ENCODE results near the gene TMEM151B. TPM values are rescaled to one million over a fixed set of nuclear protein-coding genes. Genes with fewer than 3 reads are reported as not detected.

Gene TMEM151B
- total and polyA plus RNA-seq, 2 donors (not counting 1 experiment from before 2014, with no cell fraction given) = 0.01 to 0.10 TPM

DNA sequence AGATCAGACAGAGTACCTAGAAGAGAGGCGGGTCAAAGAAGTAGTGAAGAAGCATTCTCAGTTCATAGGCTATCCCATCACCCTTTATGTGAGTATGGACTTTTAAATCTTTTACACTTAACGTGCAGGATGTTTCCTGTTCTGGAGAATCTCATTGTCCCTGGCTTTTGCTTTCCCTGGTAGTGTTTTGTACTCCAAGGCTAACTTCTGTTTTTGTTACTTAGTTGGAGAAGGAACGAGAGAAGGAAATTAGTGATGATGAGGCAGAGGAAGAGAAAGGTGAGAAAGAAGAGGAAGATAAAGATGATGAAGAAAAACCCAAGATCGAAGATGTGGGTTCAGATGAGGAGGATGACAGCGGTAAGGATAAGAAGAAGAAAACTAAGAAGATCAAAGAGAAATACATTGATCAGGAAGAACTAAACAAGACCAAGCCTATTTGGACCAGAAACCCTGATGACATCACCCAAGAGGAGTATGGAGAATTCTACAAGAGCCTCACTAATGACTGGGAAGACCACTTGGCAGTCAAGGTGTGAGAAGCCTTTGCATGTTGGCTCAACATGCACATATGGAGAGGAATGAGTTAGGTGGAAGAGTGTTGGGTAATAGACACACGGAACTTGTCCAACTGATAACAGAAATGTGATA is 20.1 kb upstream of the TMEM151B start:
- no peak overlapping the region for H3K27ac ChIP-seq (ENCODE audit: low read length in 2 of 2)
- H3K27me3 ChIP-seq (replicated peaks in 1 of 4; ENCODE audit: control extremely low read depth in 1 of 4, control insufficient read depth in 3 of 4, insufficient read depth in 4 of 4, low read length in 3 of 4) = no peaks in the 10 kb centered on the region
- Mint-ChIP-seq H3K27me3 (no peaks in the 10 kb centered on the region), H3K9me3 (ENCODE audit: insufficient read depth) (no peaks in the 10 kb centered on the region), H3K4me3 (peak overlapping the region; percentile 5), H3K27ac (peak overlapping the region; percentile 54), H3K4me1 (peaks cover 70% of the 10 kb centered on the region)
- CTCF ChIA-PET = interaction anchor here (1.4 kb wide), 1 partner anchor 29 kb away, joined by 3 read pairs; no protein-coding TSS in a partner anchor
- H3K4me3 ChIP-seq (ENCODE audit: control extremely low read depth in 1 of 5, extremely low read depth in 1 of 5, insufficient read depth in 1 of 5, low read depth in 2 of 5, low read length in 4 of 5) = no peak overlapping the region
- ATAC-seq (ENCODE audit: low read depth) = no peak
- DNase-seq = no peak
- intact Hi-C loops (cut with micrococcal nuclease) = no loop called here
- H3K36me3 ChIP-seq (replicated peaks in 1 of 2; ENCODE audit: control extremely low read depth in 1 of 2, control insufficient read depth in 1 of 2, extremely low read depth in 1 of 2, insufficient read depth in 2 of 2, low read length in 1 of 2) = peaks cover 9 to 72% of the 10 kb centered on the region in 2 experiments
- peaks cover 40% of the 10 kb centered on the region for H3K79me2 ChIP-seq (ENCODE audit: control insufficient read depth, insufficient read depth, low read length)
- H3K4me1 ChIP-seq (ENCODE audit: control insufficient read depth in 2 of 2, insufficient read depth in 2 of 2, low read length in 2 of 2) = peaks cover 12 to 45% of the 10 kb centered on the region in 2 donors
- H4K20me1 ChIP-seq (ENCODE audit: control insufficient read depth, insufficient read depth, low read length, poor library complexity, severe bottlenecking) = peaks cover 77% of the 10 kb centered on the region
- H3K9ac ChIP-seq (ENCODE audit: low read length) = no peak overlapping the region
- POLR2A ChIA-PET = interaction anchor here (1.5 kb wide), 1 partner anchor 14 kb away, joined by 5 read pairs; no protein-coding TSS in a partner anchor
- WGBS (ENCODE audit: insufficient coverage) = 90% methylated on average over 2 of the region's 6 CpGs
- no peaks in the 10 kb centered on the region for H3K9me3 ChIP-seq (ENCODE audit: control extremely low read depth in 1 of 3, control insufficient read depth in 2 of 3, insufficient read depth in 1 of 3, low read length in 2 of 3)
- no peak overlapping the region for H3K4me2 ChIP-seq (replicated peaks; ENCODE audit: low read depth, low read length, poor library complexity, severe bottlenecking)
- H2AFZ ChIP-seq (ENCODE audit: insufficient read depth, low read depth, low read length, poor library complexity, severe bottlenecking) = no peak overlapping the region
- TF ChIP-seq EZH2 (IDR thresholded peaks at IDR 0.05; ENCODE audit: borderline replicate concordance, insufficient read depth, low read depth, low read length, poor library complexity, severe bottlenecking) = no peak

DNA sequence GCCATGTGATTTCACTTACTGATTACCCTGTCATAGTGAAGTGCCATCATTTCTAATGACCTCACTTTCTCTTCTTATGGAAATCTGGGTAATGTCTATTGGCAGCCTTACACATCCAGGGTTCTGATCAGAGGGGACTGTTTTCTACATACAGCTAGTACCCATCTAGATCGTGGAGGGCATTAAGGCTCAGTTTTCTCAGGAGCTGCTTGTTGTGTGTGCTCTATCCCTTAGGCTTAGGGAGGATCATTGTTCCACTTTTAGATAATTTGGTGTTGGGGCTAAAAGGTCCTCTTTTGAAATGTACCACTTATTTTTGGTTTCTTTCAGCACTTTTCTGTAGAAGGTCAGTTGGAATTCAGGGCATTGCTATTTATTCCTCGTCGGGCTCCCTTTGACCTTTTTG is 19.5 kb upstream of the TMEM151B start:
- WGBS (ENCODE audit: insufficient coverage) = no CpG with 5 or more reads among the region's 3 CpGs
- H3K9ac ChIP-seq (ENCODE audit: low read length) = no peak overlapping the region
- H2AFZ ChIP-seq (ENCODE audit: insufficient read depth, low read depth, low read length, poor library complexity, severe bottlenecking) = no peak overlapping the region
- peaks cover 9 to 77% of the 10 kb centered on the region in 2 experiments for H3K36me3 ChIP-seq (replicated peaks in 1 of 2; ENCODE audit: control extremely low read depth in 1 of 2, control insufficient read depth in 1 of 2, extremely low read depth in 1 of 2, insufficient read depth in 2 of 2, low read length in 1 of 2)
- H3K4me1 ChIP-seq (ENCODE audit: control insufficient read depth in 2 of 2, insufficient read depth in 2 of 2, low read length in 2 of 2) = peaks cover 11 to 47% of the 10 kb centered on the region in 2 donors
- H3K27me3 ChIP-seq (replicated peaks in 1 of 4; ENCODE audit: control extremely low read depth in 1 of 4, control insufficient read depth in 3 of 4, insufficient read depth in 4 of 4, low read length in 3 of 4) = no peaks in the 10 kb centered on the region
- Mint-ChIP-seq H3K27me3 (no peaks in the 10 kb centered on the region), H3K27ac (peak overlapping the region; percentile 32), H3K4me3 (no peak overlapping the region), H3K9me3 (ENCODE audit: insufficient read depth) (no peaks in the 10 kb centered on the region), H3K4me1 (peaks cover 70% of the 10 kb centered on the region)
- intact Hi-C loops (cut with micrococcal nuclease) = no loop called here
- ChIA-PET POLR2A (interaction anchor here (1.5 to 2.2 kb wide), 2 partner anchors 12 to 13 kb away, joined by 5 to 10 read pairs; no protein-coding TSS in a partner anchor), CTCF (interaction anchor here (1.1 to 2.0 kb wide), 3 partner anchors 17 to 62 kb away, joined by 3 to 11 read pairs (median 3); partner anchors contain the start of gene AARS2)
- H3K4me3 ChIP-seq (ENCODE audit: control extremely low read depth in 1 of 5, extremely low read depth in 1 of 5, insufficient read depth in 1 of 5, low read depth in 2 of 5, low read length in 4 of 5) = no peak overlapping the region
- TF ChIP-seq EZH2 (IDR thresholded peaks at IDR 0.05; ENCODE audit: borderline replicate concordance, insufficient read depth, low read depth, low read length, poor library complexity, severe bottlenecking) = no peak
- TF ChIP-seq, protein P1, sequence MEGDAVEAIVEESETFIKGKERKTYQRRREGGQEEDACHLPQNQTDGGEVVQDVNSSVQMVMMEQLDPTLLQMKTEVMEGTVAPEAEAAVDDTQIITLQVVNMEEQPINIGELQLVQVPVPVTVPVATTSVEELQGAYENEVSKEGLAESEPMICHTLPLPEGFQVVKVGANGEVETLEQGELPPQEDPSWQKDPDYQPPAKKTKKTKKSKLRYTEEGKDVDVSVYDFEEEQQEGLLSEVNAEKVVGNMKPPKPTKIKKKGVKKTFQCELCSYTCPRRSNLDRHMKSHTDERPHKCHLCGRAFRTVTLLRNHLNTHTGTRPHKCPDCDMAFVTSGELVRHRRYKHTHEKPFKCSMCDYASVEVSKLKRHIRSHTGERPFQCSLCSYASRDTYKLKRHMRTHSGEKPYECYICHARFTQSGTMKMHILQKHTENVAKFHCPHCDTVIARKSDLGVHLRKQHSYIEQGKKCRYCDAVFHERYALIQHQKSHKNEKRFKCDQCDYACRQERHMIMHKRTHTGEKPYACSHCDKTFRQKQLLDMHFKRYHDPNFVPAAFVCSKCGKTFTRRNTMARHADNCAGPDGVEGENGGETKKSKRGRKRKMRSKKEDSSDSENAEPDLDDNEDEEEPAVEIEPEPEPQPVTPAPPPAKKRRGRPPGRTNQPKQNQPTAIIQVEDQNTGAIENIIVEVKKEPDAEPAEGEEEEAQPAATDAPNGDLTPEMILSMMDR (IDR thresholded peaks at IDR 0.05) = no peak
- DNase-seq = no peak
- no peak overlapping the region for H3K4me2 ChIP-seq (replicated peaks; ENCODE audit: low read depth, low read length, poor library complexity, severe bottlenecking)
- no peaks in the 10 kb centered on the region for H3K9me3 ChIP-seq (ENCODE audit: control extremely low read depth in 1 of 3, control insufficient read depth in 2 of 3, insufficient read depth in 1 of 3, low read length in 2 of 3)
- H3K79me2 ChIP-seq (ENCODE audit: control insufficient read depth, insufficient read depth, low read length) = peaks cover 40% of the 10 kb centered on the region
- peaks cover 79% of the 10 kb centered on the region for H4K20me1 ChIP-seq (ENCODE audit: control insufficient read depth, insufficient read depth, low read length, poor library complexity, severe bottlenecking)
- H3K27ac ChIP-seq (ENCODE audit: low read length in 2 of 2) = no peak overlapping the region
- ATAC-seq (ENCODE audit: low read depth) = no peak
